DND-41 (cell line): ENCODE results near the gene SLC23A2.

Experiments used
- ATAC-seq: fragments of 200-7000 bp; cut with Tn5 transposase; 3 replicates; pipeline ENCODE4 v1.9.1; 2021; ENCODE audit warnings: low read depth; ENCODE audit not compliant: insufficient read depth
- DNase-seq: peaks from one replicate; pipeline ENCODE4 v3.0.0-alpha.2; 2020
- H2AFZ ChIP-seq: 2 replicates; pipeline ENCODE4 v1.6.0; 2012; ENCODE audit warnings: low read depth, low read length
- H3K27ac ChIP-seq: 2 replicates; pipeline ENCODE4 v1.5.1; 2012; ENCODE audit warnings: low read length, inconsistent platforms
- H3K27me3 ChIP-seq: fragments of 200-600 bp; sonication (generic); 2 replicates; pipeline ENCODE4 v1.6.0; 2012; ENCODE audit warnings: low read length, mild to moderate bottlenecking, inconsistent platforms; ENCODE audit not compliant: insufficient read depth, poor library complexity
- H3K36me3 ChIP-seq: 2 replicates; pipeline ENCODE4 v1.5.1; 2012; ENCODE audit warnings: low read length, inconsistent platforms; ENCODE audit not compliant: insufficient read depth
- H3K4me1 ChIP-seq: 2 replicates; pipeline ENCODE4 v1.5.1; 2012; ENCODE audit warnings: mild to moderate bottlenecking, low read length; ENCODE audit not compliant: insufficient read depth
- H3K4me2 ChIP-seq: 2 replicates; pipeline ENCODE4 v1.6.0; 2012; ENCODE audit warnings: mild to moderate bottlenecking, moderate library complexity, low read length, inconsistent platforms; ENCODE audit not compliant: insufficient read depth
- H3K4me3 ChIP-seq, 2 experiments: fragments of 200-600 bp in 1 of 2; shearing (Covaris generic) in 1 of 2; 2 replicates each; pipeline ENCODE4 v1.5.1; 2012 to 2016; ENCODE audit warnings: inconsistent platforms in 2 of 2, low read length in 2 of 2, mild to moderate bottlenecking in 2 of 2, low read depth in 1 of 2, moderate library complexity in 1 of 2
- H3K79me2 ChIP-seq: 2 replicates; pipeline ENCODE4 v1.6.0; 2012; ENCODE audit warnings: low read length, inconsistent platforms; ENCODE audit not compliant: insufficient read depth
- H3K9ac ChIP-seq: 2 replicates; pipeline ENCODE4 v1.6.0; 2012; ENCODE audit warnings: low read depth, mild to moderate bottlenecking, inconsistent platforms, low read length, moderate library complexity
- H3K9me3 ChIP-seq: 2 replicates; pipeline ENCODE4 v1.5.1; 2012; ENCODE audit warnings: low read length, moderate library complexity, mild to moderate bottlenecking, inconsistent platforms; ENCODE audit not compliant: insufficient read depth, severe bottlenecking
- H4K20me1 ChIP-seq: 2 replicates; pipeline ENCODE4 v1.6.0; 2012; ENCODE audit warnings: low read length; ENCODE audit not compliant: insufficient read depth
- EZH2 ChIP-seq: IDR thresholded peaks from 3 replicates; pipeline ENCODE4 v1.6.1; 2012; ENCODE audit warnings: borderline replicate concordance, low read depth, mild to moderate bottlenecking, moderate library complexity, low read length, inconsistent platforms; ENCODE audit not compliant: severe bottlenecking
- TF ChIP-seq, protein P1 (sequence below): IDR thresholded peaks from 2 replicates; pipeline ENCODE4 v1.5.1; 2012; ENCODE audit warnings: borderline replicate concordance, low read length, moderate library complexity, mild to moderate bottlenecking; ENCODE audit not compliant: poor library complexity, severe bottlenecking; ENCODE audit errors: extremely low read depth

SLC23A2 gene

DNA sequence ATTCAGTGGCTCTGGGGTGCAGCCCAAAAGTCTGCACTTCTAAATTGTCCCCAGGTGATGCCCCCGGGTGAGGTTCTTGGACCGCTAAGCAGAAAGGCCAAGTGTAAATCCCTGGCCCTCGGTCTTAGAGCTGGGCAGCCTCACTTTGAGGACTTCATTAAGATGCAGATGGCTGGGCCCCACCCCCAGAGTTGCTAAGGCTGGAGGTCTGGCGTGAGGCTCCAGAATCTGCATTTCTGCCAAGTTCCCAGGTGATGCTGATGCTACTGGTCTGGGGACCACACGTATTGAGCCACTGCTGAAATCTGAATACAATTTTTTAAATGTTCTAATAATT, 735 bp upstream of the SLC23A2 start:
- 0 out of 3 replicates have a peak, but pooled peaks have one; percentile 2 for ATAC-seq

DNA sequence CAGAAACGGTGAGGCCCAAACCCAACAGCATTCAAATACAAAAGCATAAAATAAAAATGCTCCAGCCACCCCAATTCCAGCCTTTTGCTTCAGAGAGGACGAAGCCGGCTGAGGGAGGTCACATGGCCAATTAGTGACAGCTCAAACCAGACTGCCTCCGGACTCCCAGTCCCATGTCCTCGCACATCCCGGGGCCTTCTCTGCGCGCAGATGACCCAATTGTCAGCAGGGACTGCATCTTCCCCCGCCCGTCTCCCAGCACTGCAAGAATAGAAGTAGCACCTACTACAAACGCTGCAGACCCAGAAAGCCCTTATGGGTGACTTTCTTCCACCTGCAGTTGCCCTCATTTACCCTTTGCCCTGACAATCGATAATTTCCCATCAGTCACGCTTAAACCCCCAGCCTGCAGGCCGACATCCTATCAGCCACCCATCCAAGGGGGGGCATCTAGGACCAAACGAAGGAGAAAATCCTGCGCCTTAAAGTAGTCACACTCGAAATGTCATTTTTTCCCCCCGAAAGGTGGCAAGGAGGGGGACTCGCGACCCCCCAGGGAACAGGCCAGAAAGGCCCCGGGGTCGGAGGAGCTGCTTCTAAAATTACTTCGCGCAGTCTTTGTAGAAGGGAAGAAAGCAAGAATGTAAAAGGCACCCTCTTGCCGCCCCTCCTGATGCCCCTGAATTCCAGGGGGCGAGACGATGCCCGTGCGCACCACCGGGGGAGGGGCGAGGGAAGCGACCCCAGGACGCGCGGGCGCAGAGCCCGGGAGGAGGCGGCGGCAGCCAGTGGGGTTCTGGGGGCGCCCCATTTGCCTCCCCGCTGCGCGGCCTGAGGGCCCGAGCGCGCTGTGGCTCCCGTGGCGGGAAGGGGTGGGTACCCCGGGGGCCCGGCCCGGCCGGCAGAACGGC, 792 bp downstream of the SLC23A2 start:
- Histone ChIP-seq H3K9ac (peak overlapping the region; percentile 74), H3K4me2 (peak overlapping the region; percentile 99), H3K27me3 (no peaks in the 10 kb centered on the region), H2AFZ (peak overlapping the region; percentile 69), H3K4me3 (peak overlapping the region; percentile 92 to 95), H3K27ac (peak overlapping the region; percentile 68), H3K79me2 (peaks cover 56% of the 10 kb centered on the region), H3K4me1 (peaks cover 37% of the 10 kb centered on the region), H4K20me1 (peaks cover 34% of the 10 kb centered on the region), H3K36me3 (no peaks in the 10 kb centered on the region), H3K9me3 (no peaks in the 10 kb centered on the region)
- TF ChIP-seq, protein P1, sequence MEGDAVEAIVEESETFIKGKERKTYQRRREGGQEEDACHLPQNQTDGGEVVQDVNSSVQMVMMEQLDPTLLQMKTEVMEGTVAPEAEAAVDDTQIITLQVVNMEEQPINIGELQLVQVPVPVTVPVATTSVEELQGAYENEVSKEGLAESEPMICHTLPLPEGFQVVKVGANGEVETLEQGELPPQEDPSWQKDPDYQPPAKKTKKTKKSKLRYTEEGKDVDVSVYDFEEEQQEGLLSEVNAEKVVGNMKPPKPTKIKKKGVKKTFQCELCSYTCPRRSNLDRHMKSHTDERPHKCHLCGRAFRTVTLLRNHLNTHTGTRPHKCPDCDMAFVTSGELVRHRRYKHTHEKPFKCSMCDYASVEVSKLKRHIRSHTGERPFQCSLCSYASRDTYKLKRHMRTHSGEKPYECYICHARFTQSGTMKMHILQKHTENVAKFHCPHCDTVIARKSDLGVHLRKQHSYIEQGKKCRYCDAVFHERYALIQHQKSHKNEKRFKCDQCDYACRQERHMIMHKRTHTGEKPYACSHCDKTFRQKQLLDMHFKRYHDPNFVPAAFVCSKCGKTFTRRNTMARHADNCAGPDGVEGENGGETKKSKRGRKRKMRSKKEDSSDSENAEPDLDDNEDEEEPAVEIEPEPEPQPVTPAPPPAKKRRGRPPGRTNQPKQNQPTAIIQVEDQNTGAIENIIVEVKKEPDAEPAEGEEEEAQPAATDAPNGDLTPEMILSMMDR: no peak
- no peak for TF ChIP-seq EZH2
- DNase-seq (peak; percentile 39), ATAC-seq (peak; percentile 47)

More for the DNA sequence above, 735 bp upstream of the SLC23A2 start:
- peak overlapping the region; percentile 100 for H2AFZ ChIP-seq
- H3K36me3 ChIP-seq: no peaks in the 10 kb centered on the region
- H3K9ac ChIP-seq: peak overlapping the region; percentile 74
- peaks cover 37% of the 10 kb centered on the region for H3K4me1 ChIP-seq
- H3K4me2 ChIP-seq: peak overlapping the region; percentile 99
- TF ChIP-seq, protein P1: no peak
- TF ChIP-seq EZH2: no peak
- H3K4me3 ChIP-seq: peak overlapping the region in 1 of 2 experiments; percentile 92; a peak in 2 of 4 replicates
- no peaks in the 10 kb centered on the region for H3K9me3 ChIP-seq
- H3K27ac ChIP-seq: peak overlapping the region; percentile 66; the same call in 1 of the 2 replicates
- peaks cover 41% of the 10 kb centered on the region for H3K79me2 ChIP-seq
- no peak for DNase-seq
- H3K27me3 ChIP-seq: no peaks in the 10 kb centered on the region
- peaks cover 21% of the 10 kb centered on the region; the same call in 1 of the 2 replicates for H4K20me1 ChIP-seq

DNA sequence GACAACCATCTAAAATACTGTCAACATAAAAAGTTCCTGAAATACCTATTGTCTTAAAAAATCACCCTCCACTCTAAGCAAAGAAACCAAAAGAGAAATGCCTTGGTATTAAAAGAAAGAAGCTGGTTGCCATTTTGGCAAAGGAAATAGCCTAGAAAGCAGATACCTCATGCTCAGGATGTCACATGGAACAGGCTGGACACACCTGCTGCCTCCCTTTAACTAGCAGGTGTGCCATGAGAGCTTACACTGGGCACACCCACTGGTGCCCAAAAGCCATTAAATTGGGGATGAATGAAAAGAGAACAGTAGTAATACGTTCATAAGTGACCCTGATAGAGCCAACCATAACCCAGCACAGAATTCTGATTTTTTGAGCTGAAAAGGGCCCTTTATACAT, 1.5 kb downstream of the SLC23A2 start:
- Histone ChIP-seq H3K27me3 (no peaks in the 10 kb centered on the region), H3K4me2 (peak overlapping the region; percentile 99), H3K36me3 (no peaks in the 10 kb centered on the region), H3K9me3 (no peaks in the 10 kb centered on the region), H4K20me1 (peaks cover 40% of the 10 kb centered on the region), H3K9ac (peak overlapping the region; percentile 74), H3K4me3 (peak overlapping the region; percentile 92 to 95; a peak in 3 of 4 replicates), H3K79me2 (peaks cover 63% of the 10 kb centered on the region), H3K27ac (no peak overlapping the region), H2AFZ (no peak overlapping the region), H3K4me1 (peaks cover 37% of the 10 kb centered on the region)
- DNase-seq: no peak
- no peak for TF ChIP-seq EZH2
- TF ChIP-seq, protein P1: no peak
- no peak for ATAC-seq
